Aorta (tissue), 5 donors: ENCODE data around the gene RAP1GAP2. TPM values are rescaled to one million over a fixed set of nuclear protein-coding genes. Genes with fewer than 3 reads are reported as not detected.

Experiments
- ATAC-seq: fragments of 200-7000 bp; cut with Tn5 transposase; one replicate; pipeline ENCODE4 v1.9.1; 2022; ENCODE audit warnings: moderate library complexity; ENCODE audit not compliant: low FRiP score
- DNase-seq, 2 donors: peaks; one replicate each; pipeline ENCODE4 v3.0.0-alpha.2; 2020
- H3K27ac ChIP-seq, 2 donors: one replicate each; pipeline ENCODE4 v1.5.1; 2013; ENCODE audit warnings: low read length in 2 of 2, mild to moderate bottlenecking in 2 of 2, moderate library complexity in 2 of 2, control low read depth in 1 of 2, inconsistent platforms in 1 of 2, low read depth in 1 of 2
- H3K27me3 ChIP-seq, 2 donors: one replicate each; pipeline ENCODE4 v1.6.1; 2013; ENCODE audit warnings: control low read depth in 1 of 2, low read length in 1 of 2, mild to moderate bottlenecking in 1 of 2, moderate library complexity in 1 of 2; ENCODE audit not compliant: insufficient read depth in 2 of 2, control insufficient read depth in 1 of 2
- H3K36me3 ChIP-seq, 2 donors: one replicate each; pipeline ENCODE4 v1.6.1; 2013; ENCODE audit warnings: control low read depth in 1 of 2, low read length in 1 of 2, mild to moderate bottlenecking in 1 of 2; ENCODE audit not compliant: insufficient read depth in 2 of 2, control insufficient read depth in 1 of 2
- H3K4me1 ChIP-seq, 2 donors: one replicate each; pipeline ENCODE4 v1.6.1; 2013; ENCODE audit warnings: low read length in 2 of 2, control low read depth in 1 of 2, mild to moderate bottlenecking in 1 of 2, moderate library complexity in 1 of 2; ENCODE audit not compliant: insufficient read depth in 2 of 2, control insufficient read depth in 1 of 2
- H3K4me3 ChIP-seq, 2 donors: one replicate each; pipeline ENCODE4 v1.5.1; 2013; ENCODE audit warnings: low read length in 2 of 2, control low read depth in 1 of 2, mild to moderate bottlenecking in 1 of 2
- H3K9me3 ChIP-seq: one replicate; pipeline ENCODE4 v1.6.1; 2013; ENCODE audit warnings: mild to moderate bottlenecking, low read length; ENCODE audit not compliant: control insufficient read depth
- WGBS, 2 donors: extraction: QIAGEN DNeasy Blood & Tissue Kit; methylation state at CpG; one replicate each; pipeline ENCODE4 v1.1.7; 2013; 5-methylcytosine and 5-hydroxymethylcytosine counted together
- intact Hi-C, 2 donors: fragments of 100-400 bp; cut with DNase I; formaldehyde crosslinking; loops; one replicate each; pipeline versions ENCODE4 v1.14.2 to v1.15.0; 2022
- polyA plus RNA-seq, 2 donors: library from polyadenylated mRNA; stranded (reverse); fragments of 200-250 nt; gene quantifications; one replicate each; pipeline ENCODE4 v1.2.3, GENCODE V29; 2013
- total RNA-seq, 2 donors: library from RNA; stranded (reverse); fragmentation: NEBNext Ultra II Directional; extraction: Animal tissue kit (Norgen Biotek cat#: 25700); gene quantifications; one replicate each; pipeline ENCODE4 v1.2.1, GENCODE V29; 2021
- donor health status: healthy with polysubstance abuse.
- donor health status: Bipolar disorder and iron deficiency.
- donor health status: DM: no; HTN: no; CAD: no.
- donor health status: DM: no; HTN: no; CAD: no.
- donor health status: DM: yes; HTN: yes; CAD: no.

The RAP1GAP2 gene
- total and polyA plus RNA-seq, 4 donors = 2.0 to 7.7 (median 4.2) TPM

DNA sequence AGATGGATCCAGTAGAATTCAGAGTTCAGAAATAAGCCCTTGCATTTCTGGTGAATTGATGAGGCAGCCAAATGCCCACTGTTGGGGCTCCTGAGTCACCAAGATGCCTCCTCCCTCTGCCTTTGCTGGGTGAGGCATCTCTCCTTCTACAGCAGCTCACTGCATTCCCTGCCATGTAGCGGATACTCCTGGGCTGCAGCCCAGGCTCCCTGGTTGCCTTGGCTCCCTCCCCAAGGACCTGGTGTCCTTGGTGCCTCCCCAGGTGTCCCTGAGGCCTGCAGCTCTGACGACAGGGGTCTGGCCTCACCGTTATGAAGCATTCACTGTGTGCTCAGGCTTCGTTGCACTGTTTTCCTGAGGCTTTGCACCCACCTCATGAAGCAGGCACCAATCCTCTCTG, 7.7 kb downstream of the RAP1GAP2 start:
- no peak for DNase-seq
- no peaks in the 10 kb centered on the region for H3K4me1 ChIP-seq
- no peaks in the 10 kb centered on the region for H3K9me3 ChIP-seq
- H3K27ac ChIP-seq = no peak overlapping the region
- no peak overlapping the region for H3K4me3 ChIP-seq
- no peak for ATAC-seq
- no peaks in the 10 kb centered on the region for H3K36me3 ChIP-seq
- WGBS, 2 donors = 75 to 79% methylated on average over 4 of the region's 4 CpGs
- intact Hi-C loops = no loop called here
- no peaks in the 10 kb centered on the region for H3K27me3 ChIP-seq

DNA sequence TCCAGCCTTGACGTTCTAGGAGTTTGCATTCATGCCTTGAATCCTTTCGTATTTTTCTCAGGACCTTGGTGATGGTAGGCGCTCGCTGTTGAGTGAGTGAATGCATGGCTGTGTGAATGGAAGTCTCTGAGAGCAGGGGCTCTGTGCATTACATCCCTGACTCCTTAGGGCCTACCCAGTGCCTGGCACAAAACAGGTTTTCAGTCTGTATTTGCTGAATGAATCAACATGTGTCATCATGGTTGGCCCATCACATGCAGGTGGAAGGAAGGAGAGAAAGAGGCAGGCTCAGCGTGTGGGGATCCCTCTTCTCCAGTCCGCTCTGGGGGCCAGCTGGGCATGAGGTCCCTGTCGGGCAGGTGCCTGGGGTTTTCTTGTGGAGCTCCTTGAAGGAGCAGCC, 8.7 kb downstream of the RAP1GAP2 start:
- ATAC-seq = no peak
- Histone ChIP-seq H3K4me1 (no peaks in the 10 kb centered on the region), H3K9me3 (no peaks in the 10 kb centered on the region), H3K36me3 (no peaks in the 10 kb centered on the region), H3K27ac (no peak overlapping the region), H3K4me3 (no peak overlapping the region), H3K27me3 (no peaks in the 10 kb centered on the region)
- WGBS, 2 donors = 86 to 88% methylated on average over 7 of the region's 7 CpGs
- DNase-seq = no peak
- intact Hi-C loops = no loop called here

DNA sequence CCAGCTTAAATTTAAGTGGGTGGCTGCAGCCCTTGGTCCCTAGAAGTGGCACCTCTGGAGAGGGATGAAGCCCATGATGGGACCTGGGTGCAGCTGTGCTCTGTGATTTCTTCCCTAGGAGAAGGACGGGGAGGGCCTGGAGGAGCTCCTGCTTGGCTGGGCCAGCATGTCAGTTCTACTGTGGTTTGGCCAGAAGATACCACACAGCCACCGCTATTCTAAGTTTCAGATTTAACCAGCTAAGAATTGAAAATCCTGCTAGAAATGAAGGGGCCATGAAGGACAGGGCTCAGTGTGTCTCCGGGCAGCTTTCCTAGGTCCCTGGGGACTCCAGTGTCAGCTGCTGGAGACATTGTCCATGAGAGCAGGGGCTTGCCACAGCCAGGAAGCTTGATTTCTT, 9.7 kb downstream of the RAP1GAP2 start:
- H3K4me1 ChIP-seq = no peaks in the 10 kb centered on the region
- no peak for ATAC-seq
- no peak overlapping the region for H3K27ac ChIP-seq
- no peak for DNase-seq
- no peaks in the 10 kb centered on the region for H3K9me3 ChIP-seq
- no peak overlapping the region for H3K4me3 ChIP-seq
- intact Hi-C loops = no loop called here
- no peaks in the 10 kb centered on the region for H3K27me3 ChIP-seq
- 26 to 43% methylated on average over 3 of the region's 3 CpGs for WGBS, 2 donors
- no peaks in the 10 kb centered on the region for H3K36me3 ChIP-seq

DNA sequence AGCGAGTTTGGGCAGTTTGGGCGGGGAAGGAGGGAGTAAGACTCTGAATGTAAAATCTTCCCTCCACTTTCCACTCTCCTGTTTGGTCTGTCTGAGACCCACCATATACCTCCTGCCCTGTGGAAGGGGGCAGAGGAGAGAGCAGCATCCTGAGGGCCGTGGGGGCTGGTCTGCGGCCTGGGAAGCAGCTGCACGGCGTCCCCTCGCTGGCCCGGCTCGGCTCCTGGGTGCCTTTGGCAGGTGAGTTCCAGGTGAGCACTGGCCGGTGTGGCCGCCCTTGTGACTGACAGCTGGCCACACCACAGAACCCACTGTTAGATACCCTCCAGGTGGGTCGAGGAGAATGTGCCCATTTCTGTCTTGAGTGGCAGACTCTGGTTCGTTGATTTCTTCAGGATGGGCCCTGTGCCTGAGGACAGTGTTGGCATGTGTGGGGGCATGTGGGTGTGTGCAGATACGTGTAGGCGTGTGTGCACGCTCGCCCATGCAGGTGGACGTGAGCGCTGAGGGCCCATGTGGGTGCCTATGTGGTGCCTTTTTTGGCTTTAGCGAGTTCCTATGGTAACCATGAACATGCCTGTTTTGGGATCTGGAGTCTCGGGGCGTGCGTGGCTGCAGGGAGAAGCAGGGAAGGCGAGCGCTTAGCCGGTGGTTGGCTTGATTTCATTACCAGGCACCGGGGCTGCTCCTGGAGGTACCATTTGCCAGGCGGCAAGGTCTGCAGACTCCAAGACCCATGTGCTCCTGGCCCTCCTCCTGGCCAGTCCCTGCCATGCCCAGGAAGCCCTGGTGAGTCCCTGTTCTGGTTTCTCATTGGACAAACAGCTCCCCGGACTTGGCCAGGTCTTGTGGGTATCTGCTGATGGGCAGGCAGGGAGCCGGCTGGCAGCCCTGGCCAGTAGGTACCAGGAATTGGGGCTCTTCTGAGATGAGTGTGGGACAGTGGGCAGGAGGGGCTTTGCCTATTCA, 12.4 kb downstream of the RAP1GAP2 start:
- Histone ChIP-seq H3K4me3 (no peak overlapping the region), H3K4me1 (no peaks in the 10 kb centered on the region), H3K27me3 (no peaks in the 10 kb centered on the region), H3K36me3 (no peaks in the 10 kb centered on the region), H3K27ac (no peak overlapping the region), H3K9me3 (no peaks in the 10 kb centered on the region)
- ATAC-seq (no peak), DNase-seq (no peak)
- intact Hi-C loops = no loop called here
- 85 to 89% methylated on average over 30 of the region's 30 CpGs for WGBS, 2 donors

DNA sequence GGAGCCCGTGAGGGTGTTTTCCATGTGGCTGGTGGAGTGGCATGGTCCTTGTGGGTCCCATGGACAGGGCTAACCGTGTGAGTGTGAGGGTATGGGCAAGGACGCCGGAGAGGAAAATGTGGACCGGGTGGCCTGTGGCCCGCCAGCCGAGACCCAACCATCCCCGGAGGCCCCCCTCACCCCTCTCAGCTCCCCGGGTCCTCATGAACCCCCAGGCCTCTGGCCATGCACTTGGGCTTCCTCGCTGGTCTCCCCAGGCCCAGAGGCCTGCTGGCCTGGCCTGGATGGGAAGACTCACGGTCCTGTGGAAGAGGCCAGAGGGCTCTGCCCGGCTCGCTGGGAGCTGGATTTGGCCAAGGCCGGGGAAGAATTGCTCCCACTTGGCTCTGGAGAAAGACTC, 13.1 kb downstream of the RAP1GAP2 start:
- DNase-seq (no peak), ATAC-seq (no peak)
- WGBS, 2 donors = 83 to 92% methylated on average over 12 to 14 of the region's 14 CpGs
- Histone ChIP-seq H3K4me3 (no peak overlapping the region), H3K4me1 (no peaks in the 10 kb centered on the region), H3K9me3 (no peaks in the 10 kb centered on the region), H3K27ac (no peak overlapping the region), H3K36me3 (no peaks in the 10 kb centered on the region), H3K27me3 (no peaks in the 10 kb centered on the region)
- intact Hi-C loops = no loop called here

DNA sequence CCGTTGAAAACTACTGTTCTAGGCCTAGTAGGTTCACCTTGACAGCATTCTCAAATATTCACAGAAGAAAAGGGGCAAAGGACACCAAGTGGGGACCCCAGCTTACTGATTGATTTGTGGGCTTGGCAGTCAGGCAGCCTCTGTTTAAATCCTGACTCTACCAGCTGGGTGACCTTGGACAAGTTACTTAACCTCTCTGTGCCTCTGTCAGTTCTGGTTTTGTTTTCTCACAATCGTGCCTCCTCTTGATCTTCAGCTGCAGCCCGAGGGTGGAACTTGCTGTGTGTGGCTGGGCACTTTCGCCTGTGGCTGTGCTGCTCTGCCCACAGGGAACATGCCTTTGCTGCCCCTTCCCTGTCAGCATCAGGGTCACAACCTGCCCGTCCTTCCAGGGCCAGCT, 17.8 kb downstream of the RAP1GAP2 start:
- no peak overlapping the region for H3K4me3 ChIP-seq
- 59 to 68% methylated on average over 5 of the region's 5 CpGs for WGBS, 2 donors
- no peaks in the 10 kb centered on the region for H3K36me3 ChIP-seq
- ATAC-seq (no peak), DNase-seq (no peak)
- H3K27me3 ChIP-seq = no peaks in the 10 kb centered on the region
- H3K27ac ChIP-seq = no peak overlapping the region
- no peaks in the 10 kb centered on the region for H3K4me1 ChIP-seq
- no peaks in the 10 kb centered on the region for H3K9me3 ChIP-seq
- intact Hi-C loops = no loop called here

DNA sequence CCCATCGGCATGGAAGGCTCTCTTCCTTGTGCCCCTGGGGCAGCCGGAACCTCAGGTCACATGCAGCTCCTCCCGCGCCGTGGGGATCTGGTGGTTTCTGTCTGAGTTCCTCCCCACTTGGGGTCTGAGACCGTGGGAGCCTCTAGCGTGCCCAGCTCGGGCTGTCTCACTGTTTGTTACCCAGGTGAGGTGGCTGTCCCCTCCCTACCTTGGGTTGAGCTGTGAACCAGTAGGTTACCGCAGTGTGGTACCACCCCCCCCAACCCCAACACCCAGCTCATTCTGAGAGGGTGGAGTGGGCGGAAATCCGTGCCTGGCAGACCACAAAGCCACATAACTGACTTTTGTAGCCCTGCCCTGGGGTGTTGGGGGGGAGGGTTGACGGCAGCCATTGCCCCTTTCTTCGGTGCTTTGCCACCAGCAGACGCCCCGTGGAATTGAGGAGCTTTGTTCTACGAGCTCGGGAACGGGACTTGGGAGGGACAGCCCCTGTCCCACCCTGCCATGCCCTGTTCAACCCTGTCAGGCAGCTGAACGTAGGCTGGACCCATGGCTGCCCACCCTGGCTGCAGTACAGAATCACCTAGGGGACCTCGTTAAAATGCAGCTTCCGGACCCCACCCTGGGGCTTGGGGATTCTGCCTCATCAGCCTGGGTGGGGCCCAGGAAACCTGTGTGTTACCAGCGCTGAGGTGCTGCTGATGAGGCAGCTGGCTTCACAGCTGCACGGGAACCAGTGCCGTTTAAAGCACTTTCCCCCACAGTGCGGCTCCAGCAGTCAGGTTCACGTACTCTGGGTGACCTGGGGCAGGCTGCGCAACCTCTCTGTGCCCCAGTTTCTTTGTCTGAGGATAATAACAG, 18.5 kb downstream of the RAP1GAP2 start:
- no peaks in the 10 kb centered on the region for H3K9me3 ChIP-seq
- no peak overlapping the region for H3K27ac ChIP-seq
- H3K27me3 ChIP-seq = no peaks in the 10 kb centered on the region
- H3K4me3 ChIP-seq = no peak overlapping the region
- no peaks in the 10 kb centered on the region for H3K4me1 ChIP-seq
- intact Hi-C loops = no loop called here
- WGBS, 2 donors = 63 to 64% methylated on average over 27 of the region's 27 CpGs
- ATAC-seq (peak; percentile 38), DNase-seq (peak in 1 of 2 donors; percentile 62)
- no peaks in the 10 kb centered on the region for H3K36me3 ChIP-seq

DNA sequence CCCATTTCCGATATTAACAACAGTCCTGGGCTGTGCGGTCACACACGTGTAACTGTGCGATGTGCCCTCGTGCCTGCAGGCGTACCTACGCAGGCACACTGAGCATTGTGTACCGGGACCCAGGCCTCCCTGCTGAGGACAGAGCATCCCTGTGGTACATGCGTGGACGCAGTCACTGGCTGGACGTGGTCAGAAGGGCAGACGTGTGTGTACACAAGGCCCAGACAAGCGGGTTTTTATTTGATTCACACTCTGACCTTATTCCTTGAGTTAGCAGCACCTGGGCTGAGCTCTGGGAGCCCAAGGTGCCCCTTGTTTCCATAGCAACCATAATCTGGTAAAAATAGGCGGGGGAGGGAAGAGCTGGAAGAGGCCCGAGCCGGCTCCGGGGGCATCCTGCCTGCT, 19.5 kb downstream of the RAP1GAP2 start:
- Histone ChIP-seq H3K4me1 (no peaks in the 10 kb centered on the region), H3K27me3 (no peaks in the 10 kb centered on the region), H3K4me3 (no peak overlapping the region), H3K27ac (no peak overlapping the region), H3K9me3 (no peaks in the 10 kb centered on the region), H3K36me3 (no peaks in the 10 kb centered on the region)
- ATAC-seq = no peak
- intact Hi-C loops = no loop called here
- no peak for DNase-seq
- 70 to 82% methylated on average over 17 of the region's 17 CpGs for WGBS, 2 donors
